CD14-positive monocyte (primary cell): ENCODE measurements around the gene SMIM7. TPM values are rescaled to one million over a fixed set of nuclear protein-coding genes. Genes with fewer than 3 reads are reported as not detected.

Experiments used
- DNase-seq, 3 donors: peaks; one replicate each; pipeline ENCODE4 v3.0.0-alpha.2; 2011 to 2022
- H2AFZ ChIP-seq: 2 replicates; pipeline ENCODE4 v1.6.0; 2012; ENCODE audit warnings: mild to moderate bottlenecking, low read depth, low read length, inconsistent platforms; ENCODE audit not compliant: insufficient read depth, poor library complexity, severe bottlenecking
- H3K27ac ChIP-seq, 2 donors: 1 replicate in 1 of 2; 2 replicates in 1 of 2; pipeline ENCODE4 v1.5.1; 2012 to 2013; ENCODE audit warnings: low read length in 2 of 2, control low read depth in 1 of 2, inconsistent platforms in 1 of 2, low read depth in 1 of 2, mild to moderate bottlenecking in 1 of 2
- H3K27me3 ChIP-seq, 2 donors: one replicate each; pipeline versions ENCODE4 v1.6.0 to v1.6.1; 2011 to 2013; ENCODE audit warnings: low read length in 2 of 2; ENCODE audit not compliant: control insufficient read depth in 2 of 2, insufficient read depth in 2 of 2
- H3K36me3 ChIP-seq, 2 donors: replicated peaks in 1 of 2; 1 replicate in 1 of 2; 2 replicates in 1 of 2; pipeline versions ENCODE4 v1.5.1 to v1.6.1; 2012 to 2013; ENCODE audit warnings: low read length in 2 of 2, control low read depth in 1 of 2, inconsistent platforms in 1 of 2, mild to moderate bottlenecking in 1 of 2; ENCODE audit not compliant: insufficient read depth in 2 of 2, control insufficient read depth in 1 of 2
- H3K4me1 ChIP-seq, 2 donors: 1 replicate in 1 of 2; 2 replicates in 1 of 2; pipeline versions ENCODE4 v1.5.1 to v1.6.1; 2012 to 2013; ENCODE audit warnings: low read length in 2 of 2, control low read depth in 1 of 2, inconsistent platforms in 1 of 2, mild to moderate bottlenecking in 1 of 2, moderate library complexity in 1 of 2; ENCODE audit not compliant: insufficient read depth in 2 of 2, control insufficient read depth in 1 of 2
- H3K4me2 ChIP-seq: replicated peaks from 2 replicates; pipeline ENCODE3; 2012; ENCODE audit warnings: low read length, moderate library complexity, mild to moderate bottlenecking; ENCODE audit not compliant: poor library complexity, severe bottlenecking; ENCODE audit errors: extremely low read depth
- H3K4me3 ChIP-seq, 3 experiments: fragments of 200-600 bp in 1 of 3; sonication (generic) in 1 of 3; replicated peaks in 1 of 3; 1 replicate in 2 of 3; 2 replicates in 1 of 3; pipeline ENCODE4 v1.5.1; 2011 to 2013; ENCODE audit warnings: low read length in 3 of 3, mild to moderate bottlenecking in 3 of 3, control low read depth in 2 of 3, low read depth in 2 of 3, inconsistent platforms in 1 of 3, moderate library complexity in 1 of 3
- H3K79me2 ChIP-seq: 2 replicates; pipeline ENCODE4 v1.6.0; 2012; ENCODE audit warnings: mild to moderate bottlenecking, control low read depth, inconsistent platforms, low read length, moderate library complexity; ENCODE audit not compliant: insufficient read depth
- H3K9ac ChIP-seq: 2 replicates; pipeline ENCODE4 v1.6.0; 2017; ENCODE audit warnings: low read length, mild to moderate bottlenecking; ENCODE audit not compliant: insufficient read depth, poor library complexity, severe bottlenecking
- H3K9me3 ChIP-seq, 2 donors: replicated peaks in 1 of 2; 1 replicate in 1 of 2; 2 replicates in 1 of 2; pipeline versions ENCODE4 v1.5.1 to v1.6.1; 2012 to 2013; ENCODE audit warnings: low read length in 2 of 2, control low read depth in 1 of 2; ENCODE audit not compliant: control insufficient read depth in 1 of 2, insufficient read depth in 1 of 2
- H4K20me1 ChIP-seq: 2 replicates; pipeline ENCODE4 v1.6.0; 2012; ENCODE audit warnings: mild to moderate bottlenecking, low read length, control low read depth, moderate library complexity; ENCODE audit not compliant: insufficient read depth
- H3K27ac Mint-ChIP-seq, 7 donors: one replicate each; pipeline ENCODE4 v1.8.0; 2020; ENCODE audit warnings: mild to moderate bottlenecking in 7 of 7, mixed read lengths in 7 of 7, moderate library complexity in 6 of 7, inconsistent platforms in 2 of 7
- H3K27me3 Mint-ChIP-seq, 3 donors: one replicate each; pipeline ENCODE4 v1.8.0; 2021 to 2022; ENCODE audit warnings: low read depth in 3 of 3, mild to moderate bottlenecking in 3 of 3, mixed read lengths in 3 of 3, moderate library complexity in 3 of 3, inconsistent platforms in 1 of 3
- H3K36me3 Mint-ChIP-seq, 2 donors: one replicate each; pipeline ENCODE4 v1.8.0; 2020; ENCODE audit warnings: mixed read lengths in 2 of 2, inconsistent platforms in 1 of 2, mild to moderate bottlenecking in 1 of 2
- H3K4me1 Mint-ChIP-seq: one replicate; pipeline ENCODE4 v1.8.0; 2020; ENCODE audit warnings: mild to moderate bottlenecking, mixed read lengths
- H3K4me3 Mint-ChIP-seq, 2 donors: one replicate each; pipeline ENCODE4 v1.8.0; 2020; ENCODE audit warnings: mild to moderate bottlenecking in 2 of 2, mixed read lengths in 2 of 2, moderate library complexity in 1 of 2
- H3K9me3 Mint-ChIP-seq, 7 donors: one replicate each; pipeline ENCODE4 v1.8.0; 2020 to 2022; ENCODE audit warnings: mixed read lengths in 7 of 7, mild to moderate bottlenecking in 6 of 7, moderate library complexity in 6 of 7, inconsistent platforms in 2 of 7
- WGBS: methylation state at CpG from one replicate; pipeline ENCODE4 v1.1.5; 2013; ENCODE audit warnings: missing lambda C conversion rate; ENCODE audit not compliant: insufficient coverage; 5-methylcytosine and 5-hydroxymethylcytosine counted together
- intact Hi-C, 2 donors: fragments of 100-400 bp; cut with micrococcal nuclease; formaldehyde crosslinking; loops; one replicate each; pipeline versions ENCODE4 v1.15.0 to v1.15.1; 2023
- polyA plus RNA-seq, 3 donors: library from polyadenylated mRNA; depleted of rRNA in 1 of 3; unstranded in 2 of 3; stranded (reverse) in 1 of 3; fragments of 300-500 nt in 2 of 3; fragments of >200 nt in 1 of 3; fragmentation: Illumina TruSeq in 2 of 3; gene quantifications; 1 replicate in 2 of 3; 2 replicates in 1 of 3; pipeline ENCODE4 v1.2.3, GENCODE V29; 2012 to 2021
- TF ChIP-seq, protein P1 (sequence below): fragments of 200-600 bp; IDR thresholded peaks from one replicate; pipeline ENCODE4 v1.8.0; 2022; ENCODE audit warnings: antibody characterized with exemption, mild to moderate bottlenecking

SMIM7 gene
- polyA plus RNA-seq, 3 donors = 65.5 to 91.7 (median 86.7) TPM

DNA sequence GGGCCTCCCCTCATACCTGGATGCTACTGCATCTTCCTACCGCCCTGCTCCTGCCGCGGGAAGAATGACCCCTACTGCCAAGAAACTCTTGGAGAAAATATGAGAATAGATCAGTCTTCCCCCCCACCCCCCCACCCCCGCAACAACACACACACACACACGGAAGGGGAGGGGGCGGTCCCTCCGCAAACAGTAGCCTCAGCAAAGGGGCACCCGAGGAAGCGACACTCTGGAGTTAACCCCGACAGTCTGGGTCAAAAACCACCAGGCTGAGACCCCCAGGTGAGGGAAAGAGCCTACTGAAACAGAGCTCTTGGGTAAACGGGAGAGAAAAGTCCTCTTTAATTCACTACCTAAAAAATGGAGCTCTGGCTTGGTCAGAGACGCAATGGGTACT, 33.1 kb downstream of the SMIM7 start:
- H3K9ac ChIP-seq = peak overlapping the region; percentile 96
- no peaks in the 10 kb centered on the region for H3K27me3 ChIP-seq
- TF ChIP-seq, protein P1, sequence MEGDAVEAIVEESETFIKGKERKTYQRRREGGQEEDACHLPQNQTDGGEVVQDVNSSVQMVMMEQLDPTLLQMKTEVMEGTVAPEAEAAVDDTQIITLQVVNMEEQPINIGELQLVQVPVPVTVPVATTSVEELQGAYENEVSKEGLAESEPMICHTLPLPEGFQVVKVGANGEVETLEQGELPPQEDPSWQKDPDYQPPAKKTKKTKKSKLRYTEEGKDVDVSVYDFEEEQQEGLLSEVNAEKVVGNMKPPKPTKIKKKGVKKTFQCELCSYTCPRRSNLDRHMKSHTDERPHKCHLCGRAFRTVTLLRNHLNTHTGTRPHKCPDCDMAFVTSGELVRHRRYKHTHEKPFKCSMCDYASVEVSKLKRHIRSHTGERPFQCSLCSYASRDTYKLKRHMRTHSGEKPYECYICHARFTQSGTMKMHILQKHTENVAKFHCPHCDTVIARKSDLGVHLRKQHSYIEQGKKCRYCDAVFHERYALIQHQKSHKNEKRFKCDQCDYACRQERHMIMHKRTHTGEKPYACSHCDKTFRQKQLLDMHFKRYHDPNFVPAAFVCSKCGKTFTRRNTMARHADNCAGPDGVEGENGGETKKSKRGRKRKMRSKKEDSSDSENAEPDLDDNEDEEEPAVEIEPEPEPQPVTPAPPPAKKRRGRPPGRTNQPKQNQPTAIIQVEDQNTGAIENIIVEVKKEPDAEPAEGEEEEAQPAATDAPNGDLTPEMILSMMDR = no peak
- no CpG with 5 or more reads among the region's 12 CpGs for WGBS
- peaks cover 65% of the 10 kb centered on the region for H3K79me2 ChIP-seq
- peak overlapping the region; percentile 34 for H2AFZ ChIP-seq
- H3K27ac Mint-ChIP-seq = peak overlapping the region; percentile 87 to 95 (median 91)
- H3K4me1 ChIP-seq = peaks cover 23 to 37% of the 10 kb centered on the region in 2 donors
- peaks cover 37 to 43% of the 10 kb centered on the region in 2 donors for H3K36me3 Mint-ChIP-seq
- peaks cover 0 to 1% (median 0%) of the 10 kb centered on the region in 3 donors for H3K27me3 Mint-ChIP-seq
- H3K4me3 ChIP-seq = peak overlapping the region; percentile 52 to 88 (median 81)
- H3K4me2 ChIP-seq = peak overlapping the region; percentile 86
- H3K4me1 Mint-ChIP-seq = peaks cover 33% of the 10 kb centered on the region
- H4K20me1 ChIP-seq = peaks cover 70% of the 10 kb centered on the region
- H3K9me3 ChIP-seq = no peaks in the 10 kb centered on the region
- H3K4me3 Mint-ChIP-seq = peak overlapping the region; percentile 96
- peak overlapping the region; percentile 50 to 90 for H3K27ac ChIP-seq
- intact Hi-C loops = loop anchor here (2.0 to 5.0 kb wide), 4 partner anchors 36 to 56 kb away; partner anchors contain the start of genes SLC35E1 (in 1 of the 2), SMIM7 (in 1 of the 2) and TMEM38A (in 1 of the 2)
- peaks cover 27 to 59% of the 10 kb centered on the region in 2 donors for H3K36me3 ChIP-seq
- DNase-seq = no peak
- no peaks in the 10 kb centered on the region for H3K9me3 Mint-ChIP-seq

DNA sequence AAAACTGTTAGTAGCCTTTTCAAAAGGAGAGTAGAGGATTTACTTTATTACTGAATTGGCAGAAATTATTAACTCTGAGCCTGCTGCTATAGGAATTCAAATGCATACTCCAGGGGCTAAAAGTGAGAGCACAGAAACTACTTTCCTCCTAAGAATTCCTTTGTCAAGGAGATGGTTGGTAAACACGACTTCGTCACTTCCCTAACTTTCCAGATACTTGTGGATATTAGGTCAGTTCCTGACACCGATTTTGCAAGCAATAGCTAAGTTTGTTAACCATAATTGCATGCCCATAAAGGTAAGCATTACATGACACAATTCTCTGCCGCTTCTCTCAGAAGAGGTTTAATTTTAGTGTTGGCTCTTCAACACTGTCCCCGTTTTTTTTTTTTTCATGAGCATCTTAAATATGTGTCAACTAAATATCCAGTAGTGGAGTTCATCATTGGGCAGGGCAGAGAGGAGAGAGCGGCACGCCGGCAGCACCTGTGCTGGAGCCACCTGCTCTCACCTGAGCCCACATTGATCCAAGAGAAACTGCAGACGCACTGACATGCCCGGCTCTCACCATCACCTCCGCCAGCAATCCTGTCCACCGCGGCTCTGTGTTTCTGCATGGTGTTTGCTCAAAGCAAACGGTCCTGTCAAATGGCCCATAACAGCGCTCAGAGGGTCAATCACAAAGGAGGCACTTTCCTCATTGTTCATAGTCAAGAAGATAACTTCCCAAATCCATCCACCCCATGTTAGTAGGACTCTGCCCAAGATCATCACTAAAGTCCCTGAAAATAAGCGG, 34.6 kb downstream of the SMIM7 start:
- H3K4me3 Mint-ChIP-seq = peak overlapping the region in 1 of 2 donors; percentile 5
- no peak overlapping the region for H2AFZ ChIP-seq
- 95% methylated on average over 12 of the region's 16 CpGs for WGBS
- peak overlapping the region in 2 of 7 donors; percentile 23 to 43 for H3K27ac Mint-ChIP-seq
- DNase-seq = no peak
- H3K9me3 Mint-ChIP-seq = no peaks in the 10 kb centered on the region
- no peaks in the 10 kb centered on the region for H3K27me3 Mint-ChIP-seq
- no peak overlapping the region for H3K4me3 ChIP-seq
- peaks cover 23 to 37% of the 10 kb centered on the region in 2 donors for H3K4me1 ChIP-seq
- H3K27me3 ChIP-seq = no peaks in the 10 kb centered on the region
- H3K4me2 ChIP-seq = no peak overlapping the region
- H3K36me3 ChIP-seq = peaks cover 17 to 50% of the 10 kb centered on the region in 2 donors
- intact Hi-C loops = loop anchor here in 1 of 2 donors (5.0 kb wide), 2 partner anchors 37 to 53 kb away; partner anchors contain the start of genes SLC35E1, SMIM7 and TMEM38A
- H4K20me1 ChIP-seq = peaks cover 76% of the 10 kb centered on the region
- peaks cover 30 to 33% of the 10 kb centered on the region in 2 donors for H3K36me3 Mint-ChIP-seq
- peaks cover 75% of the 10 kb centered on the region for H3K79me2 ChIP-seq
- H3K9ac ChIP-seq = no peak overlapping the region
- peak overlapping the region in 1 of 2 donors; percentile 15 for H3K27ac ChIP-seq
- H3K9me3 ChIP-seq = no peaks in the 10 kb centered on the region
- peaks cover 37% of the 10 kb centered on the region for H3K4me1 Mint-ChIP-seq
- TF ChIP-seq, protein P1 = no peak
